Right lobe of liver (tissue), 6 donors: ENCODE measurements around the gene COQ5. TPM values are rescaled to one million over a fixed set of nuclear protein-coding genes. Genes with fewer than 3 reads are reported as not detected.

Experiments used
- ATAC-seq, 4 donors: fragments of 200-7000 bp; cut with Tn5 transposase; one replicate each; pipeline ENCODE4 v1.9.1; 2020; ENCODE audit warnings: mild to moderate bottlenecking in 4 of 4, moderate library complexity in 4 of 4
- DNase-seq, 3 donors: peaks; one replicate each; pipeline ENCODE4 v3.0.0-alpha.2; 2020
- H3K27ac ChIP-seq, 3 donors: fragments of 200-600 bp; one replicate each; pipeline ENCODE4 v1.8.0; 2022
- H3K27me3 ChIP-seq, 2 donors: fragments of 200-600 bp; one replicate each; pipeline ENCODE4 v1.8.0; 2022
- H3K36me3 ChIP-seq, 4 donors: fragments of 200-600 bp; sonication (generic) in 1 of 4; one replicate each; pipeline versions ENCODE4 v1.5.1 to v1.8.0; 2017 to 2022; ENCODE audit warnings: control low read depth in 1 of 4
- H3K4me1 ChIP-seq, 4 donors: fragments of 200-600 bp; sonication (generic) in 1 of 4; one replicate each; pipeline versions ENCODE4 v1.5.1 to v1.8.0; 2017 to 2022; ENCODE audit warnings: control low read depth in 1 of 4
- H3K4me3 ChIP-seq, 3 donors: fragments of 200-600 bp; one replicate each; pipeline ENCODE4 v1.8.0; 2022
- H3K9me3 ChIP-seq, 4 donors: fragments of 200-600 bp; sonication (generic) in 1 of 4; one replicate each; pipeline versions ENCODE4 v1.5.1 to v1.8.0; 2017 to 2022; ENCODE audit warnings: control low read depth in 1 of 4
- POLR2A ChIP-seq: fragments of 450-650 bp; IDR thresholded peaks from one replicate; pipeline ENCODE4 v1.6.1; 2017; ENCODE audit warnings: antibody characterized with exemption, mild to moderate bottlenecking
- WGBS: methylation state at CpG from one replicate; pipeline ENCODE4 v1.1.6; 2018; ENCODE audit warnings: low coverage, low lambda C conversion rate; ENCODE audit not compliant: insufficient coverage; ENCODE audit errors: missing lambda C conversion rate; 5-methylcytosine and 5-hydroxymethylcytosine counted together
- intact Hi-C, 2 donors: fragments of 100-400 bp; cut with DNase I; formaldehyde crosslinking; loops; one replicate each; pipeline versions ENCODE4 v1.11.2 to v1.14.1; 2022
- total RNA-seq, 6 experiments: library from RNA; depleted of rRNA in 2 of 6; stranded (reverse); fragments of >200 nt in 2 of 6; fragmentation: NEBNext Ultra II Directional in 3 of 6; extraction: Animal tissue kit (Norgen Biotek cat#: 25700) in 3 of 6; gene quantifications; one replicate each; pipeline versions ENCODE4 v1.1.0 to v1.2.4, GENCODE V29; 2016 to 2023
- TF ChIP-seq, protein P1 (sequence below), 4 donors: fragments of 200-600 bp in 3 of 4; fragments of 450-650 bp in 1 of 4; IDR thresholded peaks; one replicate each; pipeline versions ENCODE4 v1.5.1 to v1.8.0; 2016 to 2022; ENCODE audit warnings: antibody characterized with exemption in 4 of 4, mild to moderate bottlenecking in 2 of 4
- donor health status: DM: no; HTN: yes; CAD: no.
- donor health status: DM: no; HTN: no; CAD: no.
- donor health status: DM: no; HTN: no; CAD: no.
- donor health status: DM: no; HTN: yes; CAD: no.
- donor health status: DM: no; HTN: yes; CAD: no.

Gene COQ5
- total RNA-seq, 6 experiments from 2014 or later, result 21.6 to 37.9 (median 31.0) TPM

DNA sequence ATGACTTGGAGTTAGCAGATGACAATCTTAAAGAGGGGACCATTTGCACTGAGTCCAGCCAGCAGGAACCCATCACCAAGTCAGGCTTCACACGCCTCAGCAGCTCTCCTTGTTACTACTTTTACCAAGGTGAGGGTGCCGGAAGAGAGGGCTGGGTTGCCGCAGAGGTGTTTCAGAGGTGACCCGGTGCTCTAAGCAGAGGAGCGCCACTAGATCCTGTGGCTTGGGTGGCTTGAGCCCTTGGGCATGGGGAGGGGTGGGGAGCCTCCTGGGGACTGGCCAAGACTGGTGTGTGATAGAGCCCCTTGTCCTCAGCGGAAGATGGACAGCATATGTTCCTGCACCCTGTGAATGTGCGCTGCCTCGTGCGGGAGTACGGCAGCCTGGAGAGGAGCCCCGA is 34.5 kb upstream of the COQ5 start:
- WGBS, result 80% methylated on average over 4 of the region's 11 CpGs
- Histone ChIP-seq H3K27ac (no peak overlapping the region), H3K36me3 (peaks cover 26 to 96% (median 67%) of the 10 kb centered on the region in 4 donors), H3K4me3 (no peak overlapping the region), H3K9me3 (no peaks in the 10 kb centered on the region), H3K4me1 (no peaks in the 10 kb centered on the region), H3K27me3 (no peaks in the 10 kb centered on the region)
- ATAC-seq, result peak in 2 of 4 donors; percentile 19 to 36
- DNase-seq, result no peak
- no peak for TF ChIP-seq POLR2A
- TF ChIP-seq, protein P1, sequence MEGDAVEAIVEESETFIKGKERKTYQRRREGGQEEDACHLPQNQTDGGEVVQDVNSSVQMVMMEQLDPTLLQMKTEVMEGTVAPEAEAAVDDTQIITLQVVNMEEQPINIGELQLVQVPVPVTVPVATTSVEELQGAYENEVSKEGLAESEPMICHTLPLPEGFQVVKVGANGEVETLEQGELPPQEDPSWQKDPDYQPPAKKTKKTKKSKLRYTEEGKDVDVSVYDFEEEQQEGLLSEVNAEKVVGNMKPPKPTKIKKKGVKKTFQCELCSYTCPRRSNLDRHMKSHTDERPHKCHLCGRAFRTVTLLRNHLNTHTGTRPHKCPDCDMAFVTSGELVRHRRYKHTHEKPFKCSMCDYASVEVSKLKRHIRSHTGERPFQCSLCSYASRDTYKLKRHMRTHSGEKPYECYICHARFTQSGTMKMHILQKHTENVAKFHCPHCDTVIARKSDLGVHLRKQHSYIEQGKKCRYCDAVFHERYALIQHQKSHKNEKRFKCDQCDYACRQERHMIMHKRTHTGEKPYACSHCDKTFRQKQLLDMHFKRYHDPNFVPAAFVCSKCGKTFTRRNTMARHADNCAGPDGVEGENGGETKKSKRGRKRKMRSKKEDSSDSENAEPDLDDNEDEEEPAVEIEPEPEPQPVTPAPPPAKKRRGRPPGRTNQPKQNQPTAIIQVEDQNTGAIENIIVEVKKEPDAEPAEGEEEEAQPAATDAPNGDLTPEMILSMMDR (IDR thresholded peaks at IDR 0.05), result no peak
- intact Hi-C loops, result loop anchor here in 1 of 2 donors (10.0 kb wide), 1 partner anchor 109 kb away; no protein-coding TSS in a partner anchor

DNA sequence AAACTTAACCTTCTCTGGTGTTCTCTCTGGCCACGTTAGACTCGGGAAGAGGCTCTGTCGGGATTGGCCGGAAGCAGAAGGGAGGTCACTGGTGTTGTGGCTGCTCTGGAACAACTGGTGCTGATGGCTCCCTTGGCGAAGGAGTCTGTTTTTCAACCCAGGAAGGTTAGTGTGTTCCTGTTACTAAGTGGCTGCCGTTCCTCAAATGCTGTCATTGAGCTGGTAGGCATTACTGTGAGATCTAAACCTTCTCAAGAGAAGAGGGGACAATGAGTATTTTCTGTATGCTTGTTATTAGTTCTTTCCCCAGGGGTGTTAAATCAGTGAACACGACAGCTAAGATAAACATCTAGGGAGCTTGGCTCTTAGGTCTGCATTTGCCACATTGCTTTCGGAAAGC is 33.9 kb upstream of the COQ5 start:
- peaks cover 26 to 96% (median 66%) of the 10 kb centered on the region in 4 donors for H3K36me3 ChIP-seq
- no peak overlapping the region for H3K27ac ChIP-seq
- H3K27me3 ChIP-seq, result no peaks in the 10 kb centered on the region
- no peak for DNase-seq
- H3K9me3 ChIP-seq, result no peaks in the 10 kb centered on the region
- ATAC-seq, result no peak
- intact Hi-C loops, result loop anchor here in 1 of 2 donors (10.0 kb wide), 1 partner anchor 108 kb away; no protein-coding TSS in a partner anchor
- 88% methylated on average over 8 of the region's 8 CpGs for WGBS
- H3K4me3 ChIP-seq, result no peak overlapping the region
- TF ChIP-seq POLR2A, result no peak
- TF ChIP-seq, protein P1 (IDR thresholded peaks at IDR 0.05), result no peak
- H3K4me1 ChIP-seq, result no peaks in the 10 kb centered on the region

DNA sequence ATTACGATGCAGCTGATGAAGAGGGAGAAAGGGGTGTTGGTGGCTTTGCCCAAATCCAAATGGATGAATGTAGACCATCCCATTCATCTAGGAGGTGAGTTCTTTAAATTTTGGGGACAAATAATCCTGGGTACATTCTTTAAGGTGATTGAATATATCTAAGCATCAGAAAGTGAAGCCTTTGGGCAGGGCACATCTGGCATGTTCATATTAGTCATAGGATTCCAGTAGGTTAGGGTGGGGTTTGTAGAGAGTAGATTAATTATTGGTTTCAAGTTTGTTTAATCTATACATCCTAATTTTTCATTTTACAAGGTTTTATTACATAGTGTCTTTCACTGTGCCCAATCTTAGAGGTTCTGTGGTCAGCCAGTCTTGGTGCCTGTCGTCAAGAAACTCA is 28.6 kb upstream of the COQ5 start:
- ATAC-seq (no peak), DNase-seq (no peak)
- Histone ChIP-seq H3K36me3 (peaks cover 24 to 84% (median 53%) of the 10 kb centered on the region in 4 donors), H3K9me3 (no peaks in the 10 kb centered on the region), H3K4me1 (peaks cover 0 to 2% (median 0%) of the 10 kb centered on the region in 4 donors), H3K27me3 (no peaks in the 10 kb centered on the region), H3K4me3 (no peak overlapping the region), H3K27ac (no peak overlapping the region)
- intact Hi-C loops, result no loop called here
- no peak for TF ChIP-seq POLR2A
- 89% methylated on average over 2 of the region's 2 CpGs for WGBS

DNA sequence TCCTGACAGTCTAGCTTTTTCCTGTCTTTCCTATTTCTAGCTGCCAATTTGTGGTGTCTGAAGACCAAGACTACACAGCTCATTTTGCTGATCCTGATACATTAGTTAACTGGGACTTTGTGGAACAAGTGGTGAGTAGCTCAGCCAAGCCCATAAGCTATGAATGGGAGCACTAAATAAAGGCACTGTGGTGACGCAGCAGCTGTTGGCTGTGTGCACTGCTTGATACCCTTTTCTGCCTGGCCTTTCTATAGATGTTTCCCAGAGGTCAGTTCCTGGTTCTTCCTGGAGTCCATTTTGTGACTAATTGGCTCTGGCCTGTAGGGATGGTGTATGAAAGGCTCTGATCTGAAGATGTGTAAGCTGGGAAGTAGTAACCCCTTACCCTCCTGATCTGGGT is 25.7 kb upstream of the COQ5 start:
- no peak for DNase-seq
- Histone ChIP-seq H3K4me3 (no peak overlapping the region), H3K4me1 (peaks cover 0 to 19% (median 11%) of the 10 kb centered on the region in 4 donors), H3K36me3 (peaks cover 12 to 63% (median 40%) of the 10 kb centered on the region in 4 donors), H3K27me3 (no peaks in the 10 kb centered on the region), H3K27ac (no peak overlapping the region), H3K9me3 (no peaks in the 10 kb centered on the region)
- intact Hi-C loops, result no loop called here
- ATAC-seq, result no peak
- WGBS, result 100% methylated on average over 1 of the region's 1 CpG
- TF ChIP-seq POLR2A, result no peak
- TF ChIP-seq, protein P1 (IDR thresholded peaks at IDR 0.05), result no peak

DNA sequence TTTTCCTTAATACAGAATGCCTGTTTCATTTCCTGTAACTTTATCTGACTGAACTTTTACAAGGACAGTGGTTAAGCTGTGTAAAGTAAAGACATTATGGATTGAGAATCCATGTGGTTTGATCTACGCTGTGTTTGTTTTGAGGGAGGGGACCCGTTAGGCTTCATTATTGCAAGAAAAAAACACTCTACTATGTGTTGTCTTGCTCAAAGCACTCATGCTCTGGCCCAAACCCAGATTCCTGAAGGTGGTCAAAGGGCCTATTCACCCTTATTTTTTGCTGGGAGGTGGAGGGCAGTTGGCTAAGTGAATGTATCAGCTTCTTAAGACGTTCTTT is 17.1 kb upstream of the COQ5 start:
- no peaks in the 10 kb centered on the region for H3K9me3 ChIP-seq
- H3K4me3 ChIP-seq, result no peak overlapping the region
- H3K36me3 ChIP-seq, result peaks cover 10 to 33% (median 16%) of the 10 kb centered on the region in 4 donors
- intact Hi-C loops, result no loop called here
- ATAC-seq, result no peak
- no peak overlapping the region for H3K27ac ChIP-seq
- TF ChIP-seq, protein P1 (IDR thresholded peaks at IDR 0.05), result no peak
- no peak for TF ChIP-seq POLR2A
- no peaks in the 10 kb centered on the region for H3K27me3 ChIP-seq
- no peak for DNase-seq
- peaks cover 0 to 44% (median 22%) of the 10 kb centered on the region in 4 donors for H3K4me1 ChIP-seq
- WGBS, result 79% methylated on average over 3 of the region's 3 CpGs
